Measurements from ENCODE around the gene PCGF2.
"Not testable (repeated sequence)": the region's sequence is repeated elsewhere in the genome, so short reads cannot be mapped to it uniquely, and the experiment has no call there.

Gene PCGF2

GRCh38 chr17:38733982-38734973 is 13.9 kb downstream of the PCGF2 start:
- peak; percentile 24 for DNase-seq

GRCh38 chr17:38733282-38733981 is 14.7 kb downstream of the PCGF2 start:
- DNase-seq = no peak

- no peak for DNase-seq
These were observed 15.5 kb downstream of the PCGF2 start for GRCh38 chr17:38732376-38733281.

GRCh38 chr17:38731526-38732294 is 16.4 kb downstream of the PCGF2 start:
- no peak for DNase-seq

GRCh38 chr17:38730526-38731379 is 17.4 kb downstream of the PCGF2 start:
- peak; percentile 54 for DNase-seq

GRCh38 chr17:38729886-38730525 is 18.1 kb downstream of the PCGF2 start, which contains the start of gene CISD3:
Gene CISD3 (plus strand): TSS chr17:38730341. CDS start chr17:38730359, 18 bp downstream.
- DNase-seq = peak; percentile 87

GRCh38 chr17:38729368-38729885 is 18.7 kb downstream of the PCGF2 start:
- DNase-seq = no peak

- DNase-seq = no peak
These were observed 19.8 kb downstream of the PCGF2 start for GRCh38 chr17:38728290-38728831.

GRCh38 chr17:38727736-38728135 is 20.4 kb downstream of the PCGF2 start:
- DNase-seq = no peak

GRCh38 chr17:38726145-38726544 is 22.0 kb downstream of the PCGF2 start:
- DNase-seq = not testable (repeated sequence)

GRCh38 chr17:38725066-38725465 is 23.1 kb downstream of the PCGF2 start:
- DNase-seq = no peak

- DNase-seq = no peak
These were observed 23.7 kb downstream of the PCGF2 start for GRCh38 chr17:38724337-38724988.

GRCh38 chr17:38721802-38722201 is 26.3 kb downstream of the PCGF2 start:
- DNase-seq = no peak

GRCh38 chr17:38720941-38721340 is 27.2 kb downstream of the PCGF2 start:
- no peak for DNase-seq

- DNase-seq = no peak
These were observed 28.0 kb downstream of the PCGF2 start for GRCh38 chr17:38719943-38720641.

- DNase-seq = no peak
These were observed 28.7 kb downstream of the PCGF2 start for GRCh38 chr17:38719289-38719942.

- DNase-seq = no peak
These were observed 30.9 kb downstream of the PCGF2 start for GRCh38 chr17:38717139-38717745.
